H1 (cell line): ENCODE results near the gene C12orf75. TPM values are rescaled to one million over a fixed set of nuclear protein-coding genes. Genes with fewer than 3 reads are reported as not detected.

Source experiments
- CTCF ChIA-PET: fragments of 300-600 bp; sonication (Branson Sonifier 250); formaldehyde crosslinking; loops from one replicate; lab custom pipeline; 2021; ENCODE audit not compliant: partially characterized antibody; lab: Charles Lee
- POLR2A ChIA-PET: fragments of 300-600 bp; sonication (Branson Sonifier 250); formaldehyde crosslinking; loops from one replicate; lab custom pipeline; 2021; ENCODE audit warnings: inconsistent platforms; ENCODE audit not compliant: partially characterized antibody; lab: Charles Lee
- DNase-seq, 2 experiments: peaks; one replicate each; pipeline versions ENCODE4 v3.0.0 to v3.0.0-alpha.2; 2010 to 2022; ENCODE audit warnings: low spot score in 2 of 2, low read depth in 1 of 2, mixed read lengths in 1 of 2
- FAIRE-seq: peaks from 2 replicates; lab custom pipeline; 2011; peaks lifted over from hg19 to GRCh38; lab: Jason Lieb, UNC
- H2AFZ ChIP-seq: 2 replicates; pipeline ENCODE4 v1.8.1; 2012; ENCODE audit warnings: low read length, inconsistent platforms
- H2AK5ac ChIP-seq: 2 replicates; pipeline ENCODE4 v1.6.1; 2013; ENCODE audit warnings: low read depth, low read length
- H2BK120ac ChIP-seq: replicated peaks from 2 replicates; pipeline ENCODE3; 2013; ENCODE audit warnings: low read depth, low read length, inconsistent platforms
- H2BK12ac ChIP-seq: 2 replicates; pipeline ENCODE4 v1.6.1; 2013; ENCODE audit warnings: low read depth, low read length
- H2BK15ac ChIP-seq: 2 replicates; pipeline ENCODE4 v1.6.1; 2013; ENCODE audit warnings: low read length
- H2BK20ac ChIP-seq: 2 replicates; pipeline ENCODE4 v1.6.1; 2013; ENCODE audit warnings: low read length
- H2BK5ac ChIP-seq: 2 replicates; pipeline ENCODE4 v1.6.1; 2013; ENCODE audit warnings: low read depth, low read length
- H3K14ac ChIP-seq: 2 replicates; pipeline ENCODE4 v1.6.1; 2013; ENCODE audit warnings: inconsistent platforms; ENCODE audit not compliant: insufficient read length
- H3K18ac ChIP-seq: 2 replicates; pipeline ENCODE4 v1.6.1; 2013; ENCODE audit warnings: low read length; ENCODE audit errors: extremely low read depth
- H3K23ac ChIP-seq: 2 replicates; pipeline ENCODE4 v1.6.1; 2013; ENCODE audit warnings: inconsistent platforms; ENCODE audit not compliant: insufficient read length
- H3K23me2 ChIP-seq: 2 replicates; pipeline ENCODE4 v1.6.1; 2013; ENCODE audit warnings: low read depth, low read length
- H3K27ac ChIP-seq: 2 replicates; pipeline ENCODE4 v1.6.1; 2011; ENCODE audit warnings: low read depth, low read length, inconsistent platforms
- H3K27me3 ChIP-seq, 4 experiments: replicated peaks in 1 of 4; 1 replicate in 1 of 4; 2 replicates in 3 of 4; pipeline versions ENCODE4 v1.6.1 to v1.8.1; 2011 to 2013; ENCODE audit warnings: low read length in 3 of 4, mild to moderate bottlenecking in 3 of 4, inconsistent platforms in 2 of 4, mixed read lengths in 2 of 4, moderate library complexity in 1 of 4; ENCODE audit not compliant: control insufficient read depth in 3 of 4, insufficient read depth in 3 of 4; ENCODE audit errors: extremely low read depth in 1 of 4
- H3K36me3 ChIP-seq, 4 experiments: 2 replicates each; pipeline versions ENCODE4 v1.6.1 to v1.8.1; 2011 to 2013; ENCODE audit warnings: mild to moderate bottlenecking in 4 of 4, low read length in 3 of 4, moderate library complexity in 2 of 4, control low read depth in 1 of 4, inconsistent platforms in 1 of 4; ENCODE audit not compliant: insufficient read depth in 4 of 4, control insufficient read depth in 2 of 4
- H3K4ac ChIP-seq: replicated peaks from 2 replicates; pipeline ENCODE3; 2013; ENCODE audit warnings: low read length, low read depth, mixed read lengths, inconsistent platforms; ENCODE audit not compliant: insufficient read length
- H3K4me1 ChIP-seq, 4 experiments: replicated peaks in 1 of 4; 1 replicate in 1 of 4; 2 replicates in 3 of 4; pipeline versions ENCODE4 v1.6.1 to v1.8.1; 2011 to 2013; ENCODE audit warnings: low read length in 3 of 4, inconsistent platforms in 2 of 4, mixed read lengths in 1 of 4; ENCODE audit not compliant: insufficient read depth in 4 of 4, control insufficient read depth in 3 of 4
- H3K4me2 ChIP-seq, 2 experiments: 2 replicates each; pipeline versions ENCODE4 v1.6.1 to v1.8.1; 2011 to 2013; ENCODE audit warnings: low read depth in 2 of 2, low read length in 2 of 2, control low read depth in 1 of 2, inconsistent platforms in 1 of 2, mild to moderate bottlenecking in 1 of 2; ENCODE audit not compliant: insufficient read depth in 1 of 2
- H3K4me3 ChIP-seq, 4 experiments: fragments of 200-600, 300-600 bp in 1 of 4; sonication (generic), shearing (Covaris generic), sonication (Bioruptor Twin) in 1 of 4; 2 replicates each; pipeline versions ENCODE4 v1.5.1 to v1.8.1; 2011 to 2016; ENCODE audit warnings: low read length in 4 of 4, low read depth in 3 of 4, control low read depth in 2 of 4, inconsistent platforms in 2 of 4, mild to moderate bottlenecking in 2 of 4, mixed read lengths in 1 of 4, moderate library complexity in 1 of 4; ENCODE audit not compliant: insufficient read depth in 2 of 4; ENCODE audit errors: extremely low read depth in 1 of 4
- H3K56ac ChIP-seq: replicated peaks from 2 replicates; pipeline ENCODE3; 2013; ENCODE audit warnings: low read depth, mild to moderate bottlenecking, mixed read lengths, low read length, inconsistent platforms; ENCODE audit not compliant: insufficient read length
- H3K79me1 ChIP-seq: 2 replicates; pipeline ENCODE4 v1.6.1; 2013; ENCODE audit warnings: low read depth, low read length, control low read depth
- H3K79me2 ChIP-seq, 2 experiments: 2 replicates each; pipeline versions ENCODE4 v1.6.1 to v1.8.1; 2012 to 2013; ENCODE audit warnings: low read length in 2 of 2, mild to moderate bottlenecking in 2 of 2, inconsistent platforms in 1 of 2; ENCODE audit not compliant: insufficient read depth in 2 of 2, control insufficient read depth in 1 of 2
- H3K9ac ChIP-seq, 4 experiments: replicated peaks in 1 of 4; 1 replicate in 1 of 4; 2 replicates in 3 of 4; pipeline versions ENCODE4 v1.6.1 to v1.8.1; 2011 to 2013; ENCODE audit warnings: low read depth in 3 of 4, low read length in 3 of 4, control low read depth in 2 of 4, mild to moderate bottlenecking in 2 of 4, moderate library complexity in 2 of 4, inconsistent platforms in 1 of 4; ENCODE audit errors: extremely low read depth in 1 of 4
- H3K9me3 ChIP-seq, 2 experiments: 2 replicates each; pipeline versions ENCODE4 v1.6.1 to v1.8.1; 2012 to 2013; ENCODE audit warnings: mild to moderate bottlenecking in 2 of 2, moderate library complexity in 2 of 2, control low read depth in 1 of 2, inconsistent platforms in 1 of 2, low read depth in 1 of 2, low read length in 1 of 2, mixed read lengths in 1 of 2; ENCODE audit not compliant: insufficient read depth in 2 of 2
- H4K20me1 ChIP-seq, 2 experiments: replicated peaks in 1 of 2; 2 replicates each; pipeline versions ENCODE3 to v1.8.1; 2011 to 2013; ENCODE audit warnings: inconsistent platforms in 2 of 2, low read length in 2 of 2, mild to moderate bottlenecking in 1 of 2; ENCODE audit not compliant: insufficient read depth in 2 of 2, control insufficient read depth in 1 of 2
- H4K5ac ChIP-seq: 2 replicates; pipeline ENCODE4 v1.6.1; 2013; ENCODE audit warnings: low read length, low read depth, mixed read lengths, inconsistent platforms; ENCODE audit not compliant: insufficient read length
- H4K8ac ChIP-seq: 2 replicates; pipeline ENCODE4 v1.8.0; 2013; ENCODE audit warnings: mild to moderate bottlenecking, moderate library complexity, low read length, inconsistent platforms; ENCODE audit not compliant: insufficient read depth; ENCODE audit errors: extremely low read depth
- H4K91ac ChIP-seq: replicated peaks from 2 replicates; pipeline ENCODE3; 2013; ENCODE audit warnings: low read length, mixed read lengths, inconsistent platforms; ENCODE audit not compliant: insufficient read length
- ATF3 ChIP-seq: IDR thresholded peaks from 2 replicates; pipeline ENCODE4 v1.6.1; 2011; ENCODE audit warnings: low read depth, mild to moderate bottlenecking, low read length; ENCODE audit not compliant: insufficient read depth
- CBX8 ChIP-seq: fragments of 300-800, 300-1000 bp; sonication (generic); IDR thresholded peaks from 2 replicates; pipeline ENCODE4 v1.7.1; 2016; ENCODE audit warnings: low read depth, low read length, borderline replicate concordance
- E2F6 ChIP-seq: IDR thresholded peaks from 2 replicates; pipeline ENCODE4 v1.6.1; 2012; ENCODE audit warnings: inconsistent platforms
- EGR1 ChIP-seq: IDR thresholded peaks from 2 replicates; pipeline ENCODE4 v1.6.1; 2011; ENCODE audit warnings: low read depth, low read length, borderline replicate concordance
- EZH2 ChIP-seq: fragments of 200-600 bp; sonication (generic); IDR thresholded peaks from 2 replicates; pipeline ENCODE4 v1.7.1; 2012; ENCODE audit warnings: low read depth, mild to moderate bottlenecking, moderate library complexity, low read length, inconsistent platforms; ENCODE audit not compliant: severe bottlenecking
- HDAC6 ChIP-seq: IDR thresholded peaks from one replicate; pipeline ENCODE4 v1.7.1; 2012; ENCODE audit warnings: low read depth, mild to moderate bottlenecking, inconsistent platforms, low read length, moderate library complexity
- KDM4A ChIP-seq: IDR thresholded peaks from one replicate; pipeline ENCODE4 v1.7.1; 2012; ENCODE audit warnings: low read depth, mild to moderate bottlenecking, moderate library complexity, low read length, inconsistent platforms; ENCODE audit not compliant: severe bottlenecking
- NANOG ChIP-seq: IDR thresholded peaks from 2 replicates; pipeline ENCODE4 v1.6.1; 2011; ENCODE audit warnings: low read length, low read depth, mild to moderate bottlenecking, inconsistent platforms; ENCODE audit not compliant: insufficient read depth, poor library complexity, severe bottlenecking
- POLR2AphosphoS5 ChIP-seq: IDR thresholded peaks from 2 replicates; pipeline ENCODE4 v1.6.1; 2011; ENCODE audit warnings: low read depth, low read length
- RBBP5 ChIP-seq: IDR thresholded peaks from 2 replicates; pipeline ENCODE4 v1.7.1; 2012; ENCODE audit warnings: low read depth, mild to moderate bottlenecking, inconsistent platforms, low read length, moderate library complexity, borderline replicate concordance
- SIRT6 ChIP-seq: IDR thresholded peaks from one replicate; pipeline ENCODE4 v1.7.1; 2012; ENCODE audit warnings: low read length, inconsistent platforms
- SP1 ChIP-seq: IDR thresholded peaks from 2 replicates; pipeline ENCODE4 v1.6.1; 2011; ENCODE audit warnings: low read depth, low read length
- SP2 ChIP-seq: IDR thresholded peaks from 2 replicates; pipeline ENCODE4 v1.6.1; 2012; ENCODE audit warnings: mild to moderate bottlenecking, low read length, inconsistent platforms
- whole genome bisulfite sequencing, 2 experiments: shearing (Covaris generic) in 1 of 2; methylation state at CpG; one replicate each; pipeline versions ENCODE4 v1.1.6 to v1.1.7; 2013 to 2015; ENCODE audit warnings: low lambda C conversion rate in 2 of 2, mixed read lengths in 2 of 2, inconsistent platforms in 1 of 2, low coverage in 1 of 2, missing lambda C conversion rate in 1 of 2; ENCODE audit not compliant: insufficient replicate concordance in 2 of 2, insufficient coverage in 1 of 2, insufficient read length in 1 of 2; ENCODE audit errors: extremely low coverage in 1 of 2, missing lambda C conversion rate in 1 of 2; 5-methylcytosine and 5-hydroxymethylcytosine counted together
- polyA plus RNA-seq, 7 experiments: library from polyadenylated mRNA; depleted of rRNA in 3 of 7; stranded (reverse) in 5 of 7; unstranded in 2 of 7; fragments of >200 nt in 5 of 7; fragments of 200-250 nt in 2 of 7; gene quantifications; 1 replicate in 5 of 7; 2 replicates in 1 of 7; 4 replicates in 1 of 7; pipeline versions ENCODE4 v1.2.1 to v1.2.3, GENCODE V29; 2011 to 2013; ENCODE audit warnings: missing spikeins in 2 of 7, mixed read lengths in 2 of 7
- total RNA-seq: library from RNA; stranded (reverse); fragmentation: NEBNext Ultra II Directional; extraction: Animal tissue kit (Norgen Biotek cat#: 25700); gene quantifications from 2 replicates; pipeline ENCODE4 v1.2.1, GENCODE V29; 2021

C12orf75 gene
- total and polyA plus RNA-seq, 2 of the 8 experiments (the other 6 are each of a cell fraction or from before 2014, with no cell fraction given), result 26.4 to 41.2 TPM

DNA sequence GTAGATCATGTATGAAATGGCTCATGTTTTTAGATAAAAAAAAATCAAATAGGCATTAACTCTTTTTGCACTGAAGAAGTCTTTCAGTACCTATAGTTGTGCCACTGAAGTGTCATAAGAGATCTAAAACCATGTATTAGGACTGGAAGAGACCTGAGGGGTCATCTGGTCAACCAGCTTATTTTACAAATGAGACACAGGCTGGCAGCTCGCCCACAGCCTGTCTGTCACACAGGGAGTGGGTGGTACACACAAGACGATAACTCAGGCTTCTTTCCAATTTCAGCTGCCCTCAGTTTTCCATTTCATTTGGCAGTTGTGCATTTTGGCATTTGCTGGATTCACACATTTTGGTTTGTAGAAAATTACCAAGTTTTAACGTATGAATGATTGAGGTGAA, 34.7 kb downstream of the C12orf75 start:
- Histone ChIP-seq H3K23me2 (no peaks in the 10 kb centered on the region), H3K27me3 (no peaks in the 10 kb centered on the region), H3K4ac (no peak overlapping the region), H2BK12ac (no peak overlapping the region), H2BK5ac (no peak overlapping the region), H3K79me1 (no peaks in the 10 kb centered on the region), H3K27ac (no peak overlapping the region), H2AFZ (no peak overlapping the region), H4K91ac (no peak overlapping the region), H2BK15ac (no peak overlapping the region), H3K23ac (no peak overlapping the region), H4K5ac (no peak overlapping the region), H3K56ac (no peak overlapping the region), H3K4me1 (peaks cover 0 to 4% (median 3%) of the 10 kb centered on the region in 4 experiments; a peak in 3 of 7 replicates), H2BK120ac (no peak overlapping the region), H2AK5ac (no peak overlapping the region), H3K9ac (no peak overlapping the region), H4K8ac (no peak overlapping the region), H3K9me3 (no peaks in the 10 kb centered on the region), H3K36me3 (no peaks in the 10 kb centered on the region), H3K4me2 (no peak overlapping the region), H3K4me3 (no peak overlapping the region), H3K79me2 (no peaks in the 10 kb centered on the region), H3K14ac (no peak overlapping the region), H4K20me1 (no peaks in the 10 kb centered on the region), H2BK20ac (no peak overlapping the region), H3K18ac (no peak overlapping the region)
- ChIA-PET CTCF (interaction anchor here (1.0 kb wide), 1 partner anchor 30 kb away, joined by 3 read pairs; no protein-coding TSS in a partner anchor), POLR2A (no interaction called here)
- 97% methylated on average over 3 of the region's 3 CpGs; no CpG with 5 or more reads in 1 of the 2 experiments for WGBS, 2 experiments
- no peak for FAIRE-seq
- peak in 1 of 2 experiments; percentile 16 for DNase-seq
- no peak for TF ChIP-seq SIRT6
- no peak for TF ChIP-seq SP2
- TF ChIP-seq KDM4A, result no peak
- no peak for TF ChIP-seq HDAC6
- no peak for TF ChIP-seq ATF3
- TF ChIP-seq EGR1, result no peak
- TF ChIP-seq RBBP5, result no peak
- no peak for TF ChIP-seq NANOG
- TF ChIP-seq E2F6, result no peak
- TF ChIP-seq EZH2, result no peak
- no peak for TF ChIP-seq SP1
- no peak for TF ChIP-seq CBX8
- no peak for TF ChIP-seq POLR2AphosphoS5
